GM18519 (cell line): Measurements from ENCODE around the gene UGT1A9.
"Not testable (repeated sequence)": the region's sequence is repeated elsewhere in the genome, so short reads cannot be mapped to it uniquely, and the experiment has no call there.

Experiments
- ATAC-seq: cut with Tn5 transposase; IDR thresholded peaks from one replicate; pipeline ENCODE4 v1.9.1; 2021; ENCODE audit warnings: mild to moderate bottlenecking, moderate library complexity; ENCODE audit not compliant: unreplicated experiment, low FRiP score

Gene UGT1A9

DNA sequence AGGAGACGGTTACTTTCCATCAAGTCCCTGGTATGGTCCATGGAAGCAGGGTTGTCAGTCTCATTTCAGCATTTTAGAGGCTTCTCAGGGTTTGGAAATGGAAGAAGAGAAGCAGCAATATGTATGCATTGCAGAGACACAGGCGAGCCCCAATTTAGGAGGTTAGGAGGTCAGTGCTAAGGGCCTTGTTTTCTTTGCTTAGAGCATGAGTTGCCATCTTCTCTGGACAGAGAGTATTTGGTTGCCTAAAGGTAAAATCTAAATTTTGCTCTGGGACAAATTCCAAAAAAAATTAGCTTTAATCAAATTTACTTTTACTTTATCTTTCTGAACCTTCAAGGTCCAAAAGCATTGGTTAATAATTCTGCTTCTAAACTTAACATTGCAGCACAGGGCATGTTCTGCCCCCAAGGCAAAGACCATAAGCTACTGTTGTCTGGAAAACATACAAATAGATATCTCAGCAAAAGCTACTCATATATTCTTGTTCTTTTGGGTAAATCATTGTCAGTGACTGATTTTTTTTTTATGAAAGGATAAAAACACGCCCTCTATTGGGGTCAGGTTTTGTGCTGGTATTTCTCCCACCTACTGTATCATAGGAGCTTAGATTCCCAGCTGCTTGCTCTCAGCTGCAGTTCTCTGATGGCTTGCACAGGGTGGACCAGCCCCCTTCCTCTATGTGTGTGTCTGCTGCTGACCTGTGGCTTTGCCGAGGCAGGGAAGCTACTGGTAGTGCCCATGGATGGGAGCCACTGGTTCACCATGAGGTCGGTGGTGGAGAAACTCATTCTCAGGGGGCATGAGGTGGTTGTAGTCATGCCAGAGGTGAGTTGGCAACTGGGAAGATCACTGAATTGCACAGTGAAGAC is at the start of gene UGT1A9:
TSS of gene UGT1A9 (plus strand) at position 609 of the 872 bp plus-strand sequence. CDS start at position 646, 37 bp downstream.
- no peak for ATAC-seq

- ATAC-seq, result no peak
These were observed 44.2 kb upstream of the UGT1A9 start for GRCh38 chr2:233627331-233628025.

DNA sequence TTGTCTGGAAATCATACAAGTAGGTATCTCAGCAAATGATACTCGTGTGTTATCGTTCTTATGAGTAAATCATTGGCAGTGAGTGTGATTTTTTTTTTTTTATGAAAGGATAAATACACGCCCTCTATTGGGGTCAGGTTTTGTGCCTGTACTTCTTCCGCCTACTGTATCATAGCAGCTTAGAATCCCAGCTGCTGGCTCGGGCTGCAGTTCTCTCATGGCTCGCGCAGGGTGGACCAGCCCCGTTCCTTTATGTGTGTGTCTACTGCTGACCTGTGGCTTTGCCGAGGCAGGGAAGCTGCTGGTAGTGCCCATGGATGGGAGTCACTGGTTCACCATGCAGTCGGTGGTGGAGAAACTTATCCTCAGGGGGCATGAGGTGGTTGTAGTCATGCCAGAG is 35.4 kb upstream of the UGT1A9 start, which contains the start of gene UGT1A10:
TSS of gene UGT1A10 (plus strand) at position 143 of the 400 bp plus-strand sequence. CDS start at position 218, 75 bp downstream.
- ATAC-seq, result not testable (repeated sequence)

GRCh38 chr2:233638836-233639235 is 32.9 kb upstream of the UGT1A9 start:
- ATAC-seq, result no peak

GRCh38 chr2:233639860-233640259 is 31.8 kb upstream of the UGT1A9 start:
- no peak for ATAC-seq

GRCh38 chr2:233643128-233643527 is 28.6 kb upstream of the UGT1A9 start:
- ATAC-seq, result no peak

DNA sequence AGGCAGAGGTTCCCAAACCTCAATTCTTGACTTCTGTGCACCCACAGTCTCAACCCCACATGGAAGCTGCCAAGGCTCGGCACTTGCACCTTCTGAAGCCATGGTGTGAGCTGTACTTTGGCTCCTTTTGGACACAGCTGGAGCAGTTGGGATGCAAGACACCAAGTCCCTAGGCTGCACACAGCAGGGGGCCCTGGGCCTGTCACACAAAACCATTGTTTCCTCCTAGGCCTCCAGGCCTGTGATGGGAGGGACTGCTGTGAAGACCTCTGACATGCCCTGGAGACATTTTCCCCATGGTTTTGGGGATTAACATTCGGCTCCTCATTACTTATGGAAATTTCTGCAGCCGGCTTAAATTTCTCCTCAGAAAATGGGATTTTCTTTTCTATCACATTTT is 25.7 kb upstream of the UGT1A9 start:
- not testable (repeated sequence) for ATAC-seq

- no peak for ATAC-seq
These were observed 20.7 kb upstream of the UGT1A9 start for GRCh38 chr2:233650981-233651380.

DNA sequence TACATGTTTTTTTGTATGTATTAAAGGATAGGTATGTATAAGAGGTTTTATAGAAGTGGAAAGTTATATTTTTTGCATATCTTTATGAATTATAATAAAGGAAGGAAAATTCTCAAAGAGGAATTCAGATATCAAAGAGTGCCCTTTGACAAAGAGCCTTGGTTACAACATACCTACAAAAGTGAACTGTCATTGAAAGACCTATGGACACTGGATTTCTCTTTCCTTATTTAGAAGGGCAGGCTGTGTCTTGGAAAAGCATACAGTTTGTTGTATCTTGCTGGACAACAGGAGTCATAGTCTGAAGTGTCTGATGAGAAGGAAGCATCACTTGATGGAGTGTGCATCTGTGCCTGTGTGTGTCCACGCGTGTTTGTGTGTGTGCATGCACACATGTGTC is 20.3 kb upstream of the UGT1A9 start:
- no peak for ATAC-seq

- ATAC-seq, result no peak
These were observed 17.2 kb upstream of the UGT1A9 start for GRCh38 chr2:233654501-233654900.

DNA sequence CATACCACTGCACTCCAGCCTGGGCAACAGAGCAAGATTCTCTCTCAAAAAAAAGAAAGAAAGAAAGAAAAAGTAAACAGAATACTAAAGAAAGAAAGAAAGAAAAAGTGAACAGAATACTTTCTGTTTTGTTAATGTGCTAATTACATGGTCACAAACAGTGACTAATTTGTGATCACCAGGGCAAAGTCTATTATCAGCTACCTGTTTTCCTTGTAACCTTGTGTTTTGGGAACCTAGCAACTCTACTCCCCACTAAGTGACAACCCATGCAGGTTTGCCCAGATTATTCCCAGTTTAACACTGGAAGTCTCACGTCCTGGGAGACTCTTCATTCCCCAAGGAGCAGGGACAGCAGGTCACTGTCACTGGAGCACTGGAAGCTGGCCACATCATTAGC is 16.7 kb upstream of the UGT1A9 start:
- no peak for ATAC-seq

- ATAC-seq, result not testable (repeated sequence)
These were observed 15.8 kb upstream of the UGT1A9 start for GRCh38 chr2:233655943-233656342.

GRCh38 chr2:233656443-233656842 is 15.3 kb upstream of the UGT1A9 start:
- no peak for ATAC-seq

DNA sequence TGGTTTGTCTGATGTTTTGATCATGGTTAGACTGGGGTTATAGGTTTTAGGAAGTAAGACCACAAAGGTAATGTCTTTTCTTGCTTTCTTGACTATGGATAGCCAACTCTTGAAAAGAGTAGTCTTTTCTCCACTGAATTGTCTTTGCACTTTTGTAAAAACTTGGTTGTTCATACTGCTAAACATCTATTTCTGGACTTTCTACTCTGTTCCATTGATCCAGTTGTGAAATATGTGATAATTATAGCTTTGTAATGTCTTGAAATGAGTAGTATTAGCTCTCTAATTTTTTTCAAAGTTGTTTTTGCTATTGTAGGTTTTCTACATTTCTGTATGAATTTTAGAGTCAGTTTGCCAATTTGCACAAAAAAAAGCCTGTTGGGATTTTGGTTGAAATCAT is 13.1 kb upstream of the UGT1A9 start:
- no peak for ATAC-seq

DNA sequence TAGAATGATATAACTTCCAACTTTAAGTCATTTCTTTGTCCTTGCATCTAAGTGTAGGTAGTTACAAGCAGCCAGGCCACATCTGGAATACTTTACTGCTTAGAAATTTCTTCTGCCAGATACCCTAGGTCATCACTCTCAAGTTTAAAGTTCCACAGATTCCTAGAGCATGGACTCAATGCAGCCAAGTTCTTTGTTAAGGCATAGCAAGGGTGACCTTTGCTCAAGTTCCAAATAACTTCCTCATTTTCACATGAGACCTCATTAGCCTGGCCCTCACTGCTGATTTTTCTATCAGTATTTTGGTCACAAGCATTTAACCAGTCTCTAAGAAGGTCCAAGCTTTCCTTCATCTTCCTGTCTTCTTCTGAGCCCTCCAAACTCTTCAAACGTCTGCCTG is 7.8 kb upstream of the UGT1A9 start:
- no peak for ATAC-seq

- ATAC-seq, result no peak
These were observed 3.0 kb upstream of the UGT1A9 start for GRCh38 chr2:233668605-233669260.

DNA sequence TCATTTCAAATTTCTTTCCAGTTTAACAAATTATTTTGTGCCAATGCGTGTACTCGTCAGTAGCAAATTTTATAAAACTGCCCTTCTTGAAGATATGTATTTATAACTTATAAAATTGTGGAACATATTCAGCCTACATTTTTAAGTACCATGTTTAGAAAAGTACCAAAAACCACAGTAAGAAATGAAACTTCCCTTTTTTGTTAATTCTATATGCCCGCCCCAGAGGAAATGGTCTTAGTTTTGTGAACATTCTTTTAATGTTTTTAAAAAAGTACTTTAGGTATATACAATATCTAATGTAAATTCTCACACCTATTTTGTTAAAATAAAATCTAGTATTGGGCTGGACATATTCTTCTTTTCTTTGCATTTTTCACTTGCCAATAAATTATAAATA is 1.2 kb downstream of the UGT1A9 start:
- ATAC-seq, result no peak

DNA sequence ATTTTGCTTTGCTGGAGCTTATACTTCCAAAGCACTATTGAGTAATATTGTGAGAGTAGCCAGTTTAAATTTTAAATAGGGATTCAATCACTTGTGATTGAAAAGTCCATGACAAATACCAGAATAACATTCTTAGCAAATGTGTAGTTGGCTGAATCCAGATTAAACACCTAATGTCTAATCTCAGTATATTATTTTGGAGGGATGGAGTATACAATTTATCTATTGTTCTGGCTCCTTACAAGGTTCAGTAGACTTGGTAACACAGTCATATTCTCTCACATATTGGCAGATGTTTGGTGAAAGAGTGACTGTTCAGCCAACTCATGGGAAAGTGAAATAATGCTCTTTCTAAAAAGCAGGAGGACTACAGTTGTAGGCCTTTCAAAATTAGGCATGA is 2.2 kb downstream of the UGT1A9 start:
- ATAC-seq, result no peak

- no peak for ATAC-seq
These were observed 2.6 kb downstream of the UGT1A9 start for GRCh38 chr2:233674314-233674713.

GRCh38 chr2:233674995-233675394 is 3.3 kb downstream of the UGT1A9 start:
- no peak for ATAC-seq

GRCh38 chr2:233676046-233676445 is 4.3 kb downstream of the UGT1A9 start:
- ATAC-seq, result no peak
